Left lung (tissue), 10 donors: ENCODE data around the gene CNPY1. TPM values are rescaled to one million over a fixed set of nuclear protein-coding genes. Genes with fewer than 3 reads are reported as not detected.

Source experiments
- ATAC-seq: fragments of 200-7000 bp; cut with Tn5 transposase; one replicate; pipeline ENCODE4 v1.9.1; 2020; ENCODE audit warnings: moderate library complexity
- DNase-seq, 4 donors: peaks; one replicate each; pipeline ENCODE4 v3.0.0-alpha.2; 2013 to 2020
- H3K27ac ChIP-seq, 2 donors: fragments of 200-600 bp; sonication (generic) in 1 of 2; one replicate each; pipeline versions ENCODE4 v1.5.0 to v1.8.0; 2020 to 2021
- H3K27me3 ChIP-seq, 2 donors: fragments of 200-600 bp; sonication (generic) in 1 of 2; one replicate each; pipeline versions ENCODE4 v1.5.0 to v1.8.0; 2020 to 2021
- H3K36me3 ChIP-seq, 2 donors: fragments of 200-600 bp; sonication (generic) in 1 of 2; one replicate each; pipeline versions ENCODE4 v1.5.0 to v1.8.0; 2020 to 2021
- H3K4me1 ChIP-seq, 2 donors: fragments of 200-600 bp; one replicate each; pipeline ENCODE4 v1.8.0; 2021
- H3K4me3 ChIP-seq, 2 donors: fragments of 200-600 bp; sonication (generic) in 1 of 2; one replicate each; pipeline versions ENCODE4 v1.5.0 to v1.8.0; 2020 to 2021; ENCODE audit warnings: mild to moderate bottlenecking in 1 of 2
- H3K9me3 ChIP-seq, 2 donors: fragments of 200-600 bp; sonication (generic) in 1 of 2; one replicate each; pipeline versions ENCODE4 v1.5.0 to v1.8.0; 2020 to 2021
- intact Hi-C, 2 donors: fragments of 100-400 bp; cut with DNase I; formaldehyde crosslinking; loops; one replicate each; pipeline versions ENCODE4 v1.11.2 to v1.14.2; 2022
- polyA plus RNA-seq, 6 donors: library from polyadenylated mRNA; unstranded; fragments of 120-200 nt; gene quantifications; one replicate each; pipeline ENCODE4 v1.2.1, GENCODE V29; 2013; ENCODE audit not compliant: insufficient read length in 6 of 6
- total RNA-seq, 2 donors: library from RNA; stranded (reverse); fragmentation: NEBNext Ultra II Directional; extraction: Animal tissue kit (Norgen Biotek cat#: 25700); gene quantifications; one replicate each; pipeline ENCODE4 v1.2.1, GENCODE V29; 2021
- TF ChIP-seq, protein P1 (sequence below), 2 donors: fragments of 200-600 bp; sonication (generic) in 1 of 2; IDR thresholded peaks; one replicate each; pipeline versions ENCODE4 v1.5.0 to v1.8.0; 2021; ENCODE audit warnings: antibody characterized with exemption in 2 of 2
- donor health status: DM: no; HTN: yes; CAD: no.
- donor health status: DM: no; HTN: no; CAD: no.

Gene CNPY1
- total and polyA plus RNA-seq, 8 donors = not detected

DNA sequence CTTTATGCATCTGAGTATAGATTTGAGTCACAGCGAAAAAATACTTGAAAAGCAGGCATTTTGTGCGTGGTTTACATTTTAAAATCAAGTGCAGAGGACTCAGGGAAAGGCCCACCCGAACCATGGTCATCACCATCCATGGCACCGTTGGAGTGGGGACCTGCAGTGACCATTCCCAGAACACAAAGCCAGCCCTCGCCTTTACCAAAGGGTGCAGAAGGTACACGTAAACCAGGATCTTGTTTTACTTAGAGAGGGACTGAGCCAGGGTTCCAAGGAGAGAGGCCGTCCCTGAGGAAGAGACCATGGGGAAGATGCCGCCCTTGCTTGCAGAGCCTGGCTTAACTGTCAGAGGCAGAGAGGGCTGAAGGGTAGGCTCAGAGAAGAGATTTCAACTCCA lies 12.0 kb upstream of the CNPY1 start:
- DNase-seq = no peak
- intact Hi-C loops = no loop called here
- Histone ChIP-seq H3K27me3 (peaks cover 0 to 39% of the 10 kb centered on the region in 2 donors), H3K4me1 (no peaks in the 10 kb centered on the region), H3K27ac (no peak overlapping the region), H3K36me3 (no peaks in the 10 kb centered on the region), H3K9me3 (no peaks in the 10 kb centered on the region), H3K4me3 (no peak overlapping the region)
- ATAC-seq = no peak
- TF ChIP-seq, protein P1, sequence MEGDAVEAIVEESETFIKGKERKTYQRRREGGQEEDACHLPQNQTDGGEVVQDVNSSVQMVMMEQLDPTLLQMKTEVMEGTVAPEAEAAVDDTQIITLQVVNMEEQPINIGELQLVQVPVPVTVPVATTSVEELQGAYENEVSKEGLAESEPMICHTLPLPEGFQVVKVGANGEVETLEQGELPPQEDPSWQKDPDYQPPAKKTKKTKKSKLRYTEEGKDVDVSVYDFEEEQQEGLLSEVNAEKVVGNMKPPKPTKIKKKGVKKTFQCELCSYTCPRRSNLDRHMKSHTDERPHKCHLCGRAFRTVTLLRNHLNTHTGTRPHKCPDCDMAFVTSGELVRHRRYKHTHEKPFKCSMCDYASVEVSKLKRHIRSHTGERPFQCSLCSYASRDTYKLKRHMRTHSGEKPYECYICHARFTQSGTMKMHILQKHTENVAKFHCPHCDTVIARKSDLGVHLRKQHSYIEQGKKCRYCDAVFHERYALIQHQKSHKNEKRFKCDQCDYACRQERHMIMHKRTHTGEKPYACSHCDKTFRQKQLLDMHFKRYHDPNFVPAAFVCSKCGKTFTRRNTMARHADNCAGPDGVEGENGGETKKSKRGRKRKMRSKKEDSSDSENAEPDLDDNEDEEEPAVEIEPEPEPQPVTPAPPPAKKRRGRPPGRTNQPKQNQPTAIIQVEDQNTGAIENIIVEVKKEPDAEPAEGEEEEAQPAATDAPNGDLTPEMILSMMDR (IDR thresholded peaks at IDR 0.05) = no peak

DNA sequence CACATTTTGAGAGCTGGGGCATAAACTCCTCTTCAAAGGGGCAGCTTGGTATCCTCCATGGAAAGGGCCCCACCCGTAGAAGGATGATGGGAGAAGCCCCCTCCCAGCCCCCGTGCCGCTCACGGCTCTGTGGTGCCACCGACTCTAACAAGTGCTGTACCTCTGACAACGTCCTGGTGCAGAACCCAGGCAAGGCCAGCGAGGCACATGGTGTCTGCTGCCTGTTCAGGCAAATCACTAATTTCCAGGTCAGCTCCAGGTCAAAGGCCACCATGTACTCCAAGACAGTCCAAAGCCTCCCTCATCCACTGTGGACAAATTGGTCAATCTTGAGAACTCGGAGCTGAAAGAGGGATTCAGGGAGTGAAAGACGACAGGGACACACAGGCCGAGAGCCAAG lies 11.4 kb upstream of the CNPY1 start:
- intact Hi-C loops = no loop called here
- H3K27me3 ChIP-seq = peaks cover 0 to 39% of the 10 kb centered on the region in 2 donors
- no peak for ATAC-seq

DNA sequence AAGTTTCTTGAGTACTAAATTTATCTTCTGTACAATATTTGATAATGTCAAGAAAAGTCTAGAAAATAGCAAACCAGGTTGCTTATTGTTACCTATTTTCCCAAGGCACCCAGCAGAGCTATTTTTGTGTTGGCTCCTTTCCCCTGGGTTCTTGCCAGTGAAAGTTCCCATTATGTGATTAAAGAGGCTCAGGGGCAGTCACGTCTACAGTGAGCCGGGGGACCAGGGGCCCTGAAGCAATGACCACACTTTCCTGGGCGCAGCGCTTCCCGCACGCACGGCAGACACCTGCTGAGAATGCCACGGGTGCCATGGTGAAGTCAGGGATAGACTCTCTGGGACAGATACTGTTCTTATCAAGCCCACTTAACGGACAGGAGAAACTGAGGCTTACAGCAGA lies 10.4 kb upstream of the CNPY1 start:
- H3K9me3 ChIP-seq = no peaks in the 10 kb centered on the region
- no peak for ATAC-seq
- no peaks in the 10 kb centered on the region for H3K4me1 ChIP-seq
- no peaks in the 10 kb centered on the region for H3K36me3 ChIP-seq
- DNase-seq = no peak
- intact Hi-C loops = no loop called here
- H3K4me3 ChIP-seq = no peak overlapping the region
- TF ChIP-seq, protein P1 (IDR thresholded peaks at IDR 0.05) = no peak
- no peak overlapping the region for H3K27ac ChIP-seq
- peaks cover 0 to 35% of the 10 kb centered on the region in 2 donors for H3K27me3 ChIP-seq

More for the DNA sequence above, 11.4 kb upstream of the CNPY1 start:
- TF ChIP-seq, protein P1 (IDR thresholded peaks at IDR 0.05) = no peak
- Histone ChIP-seq H3K9me3 (no peaks in the 10 kb centered on the region), H3K4me3 (no peak overlapping the region), H3K27ac (no peak overlapping the region), H3K4me1 (no peaks in the 10 kb centered on the region), H3K36me3 (no peaks in the 10 kb centered on the region)
- DNase-seq = no peak

DNA sequence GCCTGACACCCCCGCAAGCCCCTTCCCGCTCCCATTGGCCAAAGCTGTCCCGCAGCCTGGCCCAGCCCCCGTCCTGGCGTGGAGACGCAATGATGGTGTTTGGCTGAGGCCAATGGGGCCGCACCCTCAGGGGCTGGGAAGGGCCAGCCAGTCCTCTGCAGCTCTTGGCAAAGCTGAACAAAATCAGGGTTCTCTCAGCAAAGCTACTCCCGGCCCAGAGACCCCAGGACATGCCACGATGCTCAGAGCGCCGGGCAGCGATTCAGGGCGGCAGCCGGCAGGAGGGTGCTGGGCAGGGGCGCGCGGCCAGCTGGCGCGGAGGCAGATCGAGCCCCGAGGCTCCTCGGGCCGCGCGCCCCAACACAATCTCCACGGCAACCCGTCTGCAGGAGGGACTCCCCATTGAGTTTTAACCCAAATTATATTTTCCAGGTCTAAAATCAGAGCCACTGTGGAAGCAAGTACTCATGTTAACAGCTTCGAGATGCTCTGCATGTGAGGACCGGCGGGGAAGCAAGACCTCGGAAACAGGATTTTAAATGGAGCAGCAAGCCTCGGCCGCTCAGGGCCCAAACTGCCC lies 8.8 kb upstream of the CNPY1 start:
- no peaks in the 10 kb centered on the region for H3K4me1 ChIP-seq
- peaks cover 0 to 31% of the 10 kb centered on the region in 2 donors for H3K27me3 ChIP-seq
- no peak overlapping the region for H3K27ac ChIP-seq
- intact Hi-C loops = no loop called here
- TF ChIP-seq, protein P1 (IDR thresholded peaks at IDR 0.05) = no peak
- H3K36me3 ChIP-seq = no peaks in the 10 kb centered on the region
- no peak for ATAC-seq
- no peak overlapping the region for H3K4me3 ChIP-seq
- no peak for DNase-seq
- no peaks in the 10 kb centered on the region for H3K9me3 ChIP-seq

DNA sequence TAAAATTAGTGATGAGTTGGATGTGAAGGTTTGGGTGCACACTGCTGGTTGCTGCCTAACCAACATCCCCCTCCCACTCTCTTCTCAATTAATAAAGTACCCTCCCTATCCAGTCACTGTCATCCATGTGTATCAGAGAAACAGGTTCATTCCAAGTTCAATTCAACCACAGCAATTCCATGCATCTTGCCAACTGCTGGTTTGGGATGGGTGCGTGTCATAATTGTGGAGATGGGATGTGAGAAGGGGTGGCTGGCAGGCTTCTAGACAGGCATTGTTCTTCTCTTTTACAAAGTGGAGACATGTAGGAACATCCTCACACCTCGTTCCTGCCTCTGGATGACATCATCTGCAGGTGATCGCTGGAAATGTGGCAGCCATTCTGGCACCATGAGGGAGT lies 7.5 kb upstream of the CNPY1 start:
- no peaks in the 10 kb centered on the region for H3K36me3 ChIP-seq
- H3K27ac ChIP-seq = no peak overlapping the region
- DNase-seq (no peak), ATAC-seq (no peak)
- H3K4me1 ChIP-seq = no peaks in the 10 kb centered on the region
- H3K4me3 ChIP-seq = no peak overlapping the region
- intact Hi-C loops = no loop called here
- TF ChIP-seq, protein P1 (IDR thresholded peaks at IDR 0.05) = no peak
- H3K9me3 ChIP-seq = no peaks in the 10 kb centered on the region
- peaks cover 0 to 18% of the 10 kb centered on the region in 2 donors for H3K27me3 ChIP-seq
